HG03520 (cell line): ENCODE measurements around the gene FBXL7.

Experiments
- ATAC-seq: cut with Tn5 transposase; IDR thresholded peaks from one replicate; pipeline ENCODE4 v1.9.1; 2021; ENCODE audit warnings: mild to moderate bottlenecking, moderate library complexity; ENCODE audit not compliant: unreplicated experiment

The FBXL7 gene

GRCh38 chr5:15499528-15500324 lies at the start of gene FBXL7:
Gene FBXL7 (plus strand): TSS chr5:15500180.
- ATAC-seq = no peak

- ATAC-seq = no peak
Observed at GRCh38 chr5:15450473-15450872, 49.5 kb upstream of the FBXL7 start.

- ATAC-seq = no peak
Observed at GRCh38 chr5:15450949-15451348, 49.0 kb upstream of the FBXL7 start.

- no peak for ATAC-seq
Observed at GRCh38 chr5:15452030-15452429, 48.0 kb upstream of the FBXL7 start.

GRCh38 chr5:15452781-15453180 lies 47.2 kb upstream of the FBXL7 start:
- no peak for ATAC-seq

GRCh38 chr5:15459200-15459599 lies 40.8 kb upstream of the FBXL7 start:
- ATAC-seq = no peak

- no peak for ATAC-seq
Observed at GRCh38 chr5:15463231-15463980, 36.6 kb upstream of the FBXL7 start.

GRCh38 chr5:15472116-15472515 lies 27.9 kb upstream of the FBXL7 start:
- ATAC-seq = no peak

- no peak for ATAC-seq
Observed at GRCh38 chr5:15474143-15474719, 25.7 kb upstream of the FBXL7 start.

- no peak for ATAC-seq
Observed at GRCh38 chr5:15475367-15475766, 24.6 kb upstream of the FBXL7 start.

- ATAC-seq = no peak
Observed at GRCh38 chr5:15476977-15477376, 23.0 kb upstream of the FBXL7 start.

- ATAC-seq = no peak
Observed at GRCh38 chr5:15480436-15480835, 19.5 kb upstream of the FBXL7 start.

- no peak for ATAC-seq
Observed at GRCh38 chr5:15483351-15484097, 16.5 kb upstream of the FBXL7 start.

- no peak for ATAC-seq
Observed at GRCh38 chr5:15487228-15487627, 12.8 kb upstream of the FBXL7 start.

- no peak for ATAC-seq
Observed at GRCh38 chr5:15489571-15490235, 10.3 kb upstream of the FBXL7 start.

GRCh38 chr5:15492545-15492944 lies 7.4 kb upstream of the FBXL7 start:
- ATAC-seq = no peak

GRCh38 chr5:15493501-15493900 lies 6.5 kb upstream of the FBXL7 start:
- no peak for ATAC-seq

- no peak for ATAC-seq
Observed at GRCh38 chr5:15495026-15495425, 5.0 kb upstream of the FBXL7 start.

- ATAC-seq = no peak
Observed at GRCh38 chr5:15496886-15497285, 3.1 kb upstream of the FBXL7 start.

- no peak for ATAC-seq
Observed at GRCh38 chr5:15500325-15501001, 483 bp downstream of the FBXL7 start.
